Adipose tissue (tissue), 3 donors: ENCODE data around the gene HAND2. TPM values are rescaled to one million over a fixed set of nuclear protein-coding genes. Genes with fewer than 3 reads are reported as not detected.

Experiments used
- H3K27ac ChIP-seq: one replicate; pipeline ENCODE4 v1.5.1; 2013; ENCODE audit warnings: low read depth, low read length
- WGBS, 3 donors: extraction: QIAGEN DNeasy Blood & Tissue Kit; methylation state at CpG; one replicate each; pipeline ENCODE4 v1.1.7; 2013; 5-methylcytosine and 5-hydroxymethylcytosine counted together
- polyA plus RNA-seq, 3 donors: library from polyadenylated mRNA; stranded (reverse); fragments of 200-250 nt; gene quantifications; one replicate each; pipeline ENCODE4 v1.2.3, GENCODE V29; 2013
- donor health status: healthy with polysubstance abuse.
- donor health status: Bipolar disorder and iron deficiency.
- donor health status: healthy.

The HAND2 gene
- polyA plus RNA-seq, 3 donors = 3.5 to 42.7 (median 3.8) TPM

DNA sequence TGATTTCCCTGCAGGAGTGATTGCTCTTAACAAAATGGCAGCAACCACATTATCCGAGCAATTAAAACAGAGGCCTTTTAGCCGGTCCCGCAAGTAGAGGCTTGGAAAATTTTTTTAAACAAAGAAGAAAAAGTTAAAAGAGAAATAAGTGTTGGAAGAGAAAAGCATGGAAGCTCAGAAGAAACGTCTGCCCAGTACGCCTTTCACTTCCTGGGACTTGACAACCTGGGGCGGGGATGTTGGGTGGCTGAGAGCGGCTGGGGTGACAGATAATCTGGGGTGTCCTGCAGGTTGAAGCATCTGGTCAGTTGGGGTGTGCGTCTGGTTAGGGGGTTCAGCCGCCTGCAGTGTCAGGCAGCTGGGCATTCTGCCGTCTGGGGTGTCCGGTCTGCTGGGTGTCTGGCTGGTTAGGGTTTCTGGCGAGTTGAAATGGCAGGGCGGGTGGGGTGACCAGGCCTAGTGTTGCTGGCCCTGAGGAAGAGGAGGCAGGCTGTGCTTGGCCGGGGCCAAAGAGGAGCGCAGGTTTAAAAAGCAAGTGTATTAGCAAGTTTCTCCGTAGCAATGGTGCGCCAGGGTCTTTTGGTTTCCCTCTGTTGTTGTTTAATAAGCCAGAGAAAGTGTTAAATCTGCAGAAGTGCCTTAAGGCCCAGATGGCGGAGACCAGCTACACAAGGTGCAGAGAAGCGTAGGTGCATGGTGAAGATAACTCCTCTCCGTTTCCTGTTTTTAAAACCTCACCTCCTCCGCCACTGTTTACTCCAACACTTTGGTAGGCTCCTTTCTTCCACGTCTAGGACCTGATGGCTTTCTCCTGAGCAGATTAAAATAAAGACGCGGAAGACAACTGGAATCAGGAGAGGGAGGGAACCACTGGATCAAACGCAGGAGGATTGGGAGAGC is 5.6 kb downstream of the HAND2 start:
- no peak overlapping the region for H3K27ac ChIP-seq

DNA sequence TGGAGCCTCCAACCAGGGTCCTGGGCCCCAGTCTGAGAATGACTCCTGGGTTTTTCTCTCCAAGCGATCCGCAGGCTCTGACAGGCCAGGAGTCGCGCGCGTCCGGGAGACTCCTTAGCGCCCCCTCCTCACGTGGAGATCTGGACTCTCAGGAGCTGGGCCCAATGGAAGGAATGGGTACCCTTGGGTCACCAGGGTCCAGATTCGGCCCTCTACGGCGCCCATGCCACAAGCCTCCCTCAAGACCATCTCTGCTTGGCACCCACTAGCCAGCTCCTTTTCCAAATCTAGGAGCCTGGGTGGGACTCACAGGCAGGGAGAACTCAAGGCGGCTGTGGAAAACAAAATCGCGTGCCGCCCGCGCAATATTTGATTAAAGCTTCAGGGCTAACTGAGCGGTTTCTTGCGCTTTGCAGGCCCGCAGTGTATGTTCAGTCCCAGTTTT is 7.1 kb downstream of the HAND2 start:
- WGBS, 3 donors = 12 to 28% (median 15%) methylated on average over 21 of the region's 21 CpGs
- H3K27ac ChIP-seq = peak overlapping the region; percentile 30

More for the DNA sequence above, 5.6 kb downstream of the HAND2 start:
- 38 to 52% (median 44%) methylated on average over 25 of the region's 25 CpGs for WGBS, 3 donors

DNA sequence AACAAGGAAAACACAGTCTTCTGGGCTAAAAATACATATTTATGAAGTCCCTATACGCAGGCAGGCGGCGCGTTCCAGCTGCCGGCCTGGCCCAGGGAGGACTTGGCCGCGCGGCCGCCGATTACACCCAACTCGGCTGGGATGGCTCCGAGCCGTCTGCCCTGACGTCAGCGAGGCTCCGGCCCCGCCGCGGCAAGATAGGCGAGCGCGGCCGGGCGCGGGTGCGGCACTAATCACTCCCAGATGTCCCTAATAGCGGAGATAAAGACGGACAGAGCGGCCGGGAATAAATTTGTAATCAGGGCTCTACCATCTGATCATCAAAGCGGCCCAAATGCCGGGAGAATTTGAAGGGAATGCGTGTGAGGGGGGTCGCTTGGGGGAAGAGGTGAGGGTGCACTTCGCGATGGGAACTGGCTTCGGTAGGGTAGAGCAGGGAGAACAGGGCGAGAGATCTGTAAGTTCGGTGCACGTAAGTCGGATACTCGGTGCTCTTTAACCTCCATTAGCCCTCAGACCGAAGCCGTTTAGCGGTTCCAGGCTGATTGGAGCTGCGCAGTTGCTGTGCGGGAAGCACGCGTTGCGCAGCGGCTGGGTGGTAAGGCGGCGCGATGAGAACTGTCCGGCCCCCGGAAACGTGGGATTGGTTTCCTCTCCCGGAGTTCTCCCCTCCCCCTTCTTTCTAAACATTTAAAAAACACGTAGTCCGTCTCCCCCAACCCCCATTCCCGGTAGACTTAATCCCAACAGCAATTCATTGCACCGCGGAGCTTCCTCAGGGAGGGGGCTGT is 7.7 kb downstream of the HAND2 start:
- peak overlapping the region; percentile 66 for H3K27ac ChIP-seq
- 1% methylated on average over 63 of the region's 63 CpGs for WGBS, 3 donors

DNA sequence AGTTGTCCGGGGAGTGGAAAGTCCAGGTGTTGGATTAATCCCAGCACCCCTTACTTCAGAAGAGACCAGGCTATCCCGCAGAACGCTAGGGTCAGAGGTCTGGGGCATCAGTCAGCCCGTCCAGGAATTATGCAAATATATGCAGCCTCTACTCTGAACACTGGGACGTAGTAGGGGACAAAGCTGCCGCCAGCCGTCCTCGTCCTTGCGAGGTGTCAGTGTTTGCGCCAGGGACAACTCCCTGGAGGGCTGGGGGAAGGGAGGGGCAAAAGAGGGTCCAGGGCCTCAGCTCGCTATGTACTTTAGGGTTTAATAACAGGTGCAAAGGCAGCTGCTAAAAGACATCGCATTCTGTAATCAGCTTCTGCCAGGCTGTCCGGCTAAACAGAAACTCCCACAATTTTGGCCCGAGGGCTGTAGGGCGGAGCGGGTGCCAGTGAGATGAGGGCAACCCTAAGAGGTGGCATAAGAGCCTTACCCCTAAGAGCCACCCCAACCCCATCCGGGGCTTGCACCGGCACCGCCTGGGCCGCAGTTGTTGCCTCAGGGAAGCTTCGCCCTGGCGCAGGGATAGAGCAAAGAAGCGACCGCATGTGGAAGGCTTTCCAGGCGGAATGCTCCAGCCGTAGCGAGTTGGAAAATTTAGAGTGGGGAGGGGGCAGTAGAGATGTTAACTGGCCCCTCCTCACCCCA is 8.4 kb downstream of the HAND2 start:
- no peak overlapping the region for H3K27ac ChIP-seq
- WGBS, 3 donors = 10 to 41% (median 11%) methylated on average over 27 of the region's 27 CpGs

DNA sequence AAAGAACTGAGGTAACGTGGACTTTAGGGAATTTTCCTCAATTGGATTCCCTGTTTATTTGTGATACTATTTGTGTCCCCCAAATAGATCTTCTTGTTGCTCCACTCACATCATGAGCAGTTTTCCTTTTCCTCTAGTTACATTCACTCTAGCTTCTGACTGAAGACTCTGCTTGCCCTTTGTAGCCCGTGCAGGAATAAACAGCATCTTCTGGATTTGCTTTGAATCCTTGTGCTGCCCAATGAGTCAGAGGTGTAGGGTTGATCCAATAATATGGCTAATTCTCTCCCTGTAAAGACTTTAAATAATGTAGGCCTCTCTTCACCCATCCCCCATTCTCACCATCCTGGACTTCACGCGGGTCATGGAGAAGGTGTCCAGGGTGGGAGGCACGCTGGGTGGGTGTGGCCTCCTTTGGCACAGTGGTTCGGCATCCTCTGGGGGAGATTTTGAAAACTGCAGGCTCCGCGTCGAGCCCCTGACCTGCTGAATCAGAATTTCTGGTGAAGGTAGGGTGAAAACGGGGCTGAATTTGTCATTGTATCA is 9.0 kb downstream of the HAND2 start:
- 36 to 67% (median 44%) methylated on average over 10 of the region's 10 CpGs for WGBS, 3 donors
- H3K27ac ChIP-seq = no peak overlapping the region

DNA sequence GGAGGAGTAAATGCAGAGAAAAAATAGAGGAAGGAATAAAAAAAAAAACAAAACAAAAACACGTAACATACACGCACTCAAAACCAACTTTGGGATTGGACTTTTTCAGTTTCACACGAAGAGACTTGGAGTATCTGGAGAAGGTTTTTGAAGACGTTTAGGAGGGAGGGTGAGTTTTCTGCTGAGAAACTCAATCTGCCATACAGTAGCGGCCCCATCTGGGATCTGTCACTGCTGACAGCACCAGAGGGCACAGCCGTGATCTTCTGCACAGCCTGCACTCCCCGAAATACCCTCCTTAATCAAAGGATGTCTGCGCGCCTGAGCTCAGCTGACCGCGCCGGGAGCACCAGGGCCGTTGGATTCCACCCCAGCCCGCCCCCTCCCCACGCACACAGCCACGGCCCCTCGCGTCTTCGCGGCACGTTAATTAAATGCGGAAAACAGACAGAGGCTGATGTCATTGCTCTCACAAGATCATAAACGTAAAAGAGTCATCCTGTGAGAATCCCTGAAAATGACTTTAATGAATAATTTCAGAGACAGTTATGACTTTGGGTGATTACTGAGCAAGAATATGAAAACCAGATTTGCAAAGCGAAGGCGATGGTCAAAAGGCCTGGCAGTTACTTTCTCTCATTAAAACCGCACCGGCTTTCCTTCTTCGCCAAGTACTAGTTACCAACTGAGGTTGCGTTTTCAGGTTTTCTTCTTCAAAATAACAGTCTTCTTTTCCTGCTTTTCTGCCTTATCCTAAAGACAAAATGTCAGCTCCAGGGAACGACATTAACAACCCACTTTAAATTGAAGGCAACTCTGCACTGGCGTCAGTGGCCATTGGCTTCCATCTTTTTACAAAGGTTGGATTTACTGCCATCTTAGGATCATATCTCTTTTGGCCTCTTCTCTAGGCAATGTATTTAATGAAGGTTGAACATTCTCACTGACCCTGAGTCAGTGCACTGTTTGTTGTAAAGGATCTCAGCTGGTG is 10.6 kb downstream of the HAND2 start:
- no peak overlapping the region for H3K27ac ChIP-seq
- 33 to 50% (median 40%) methylated on average over 31 of the region's 31 CpGs for whole genome bisulfite sequencing, 3 donors

DNA sequence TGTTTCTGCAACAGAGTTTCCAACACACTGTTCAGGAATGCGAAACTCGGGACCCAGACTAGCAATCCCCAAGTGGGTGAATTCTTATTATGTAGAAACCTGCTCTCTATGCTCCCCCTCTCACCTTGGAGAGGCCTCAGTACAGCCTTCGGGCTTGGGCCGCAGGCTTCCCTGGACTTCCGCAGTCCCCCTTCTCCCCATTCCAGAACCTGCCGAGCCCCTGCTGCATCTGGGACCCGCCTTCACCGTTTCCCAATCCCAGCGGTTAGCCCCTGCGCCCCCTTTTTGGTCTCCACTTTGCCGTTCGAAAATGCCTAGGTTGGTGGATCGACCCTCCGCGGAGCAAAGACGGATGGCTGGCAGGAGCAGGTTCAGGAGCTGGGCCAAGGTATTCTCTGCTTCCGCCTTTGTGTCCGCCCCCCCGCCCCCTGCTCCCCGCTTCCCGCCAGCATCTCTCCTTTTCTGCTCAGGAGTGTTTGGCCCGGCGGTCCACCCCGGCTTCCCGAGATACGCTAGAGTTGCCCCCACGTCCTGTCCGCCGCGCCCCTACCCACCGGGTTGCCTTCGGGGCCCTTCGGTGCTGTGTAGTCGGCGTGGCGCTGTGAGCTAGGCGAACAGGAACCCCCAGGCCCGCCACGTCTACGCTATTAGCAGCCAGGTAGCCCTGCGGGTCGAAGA is 11.5 kb downstream of the HAND2 start:
- H3K27ac ChIP-seq = no peak overlapping the region
- WGBS, 3 donors = 19 to 28% (median 22%) methylated on average over 42 of the region's 42 CpGs

DNA sequence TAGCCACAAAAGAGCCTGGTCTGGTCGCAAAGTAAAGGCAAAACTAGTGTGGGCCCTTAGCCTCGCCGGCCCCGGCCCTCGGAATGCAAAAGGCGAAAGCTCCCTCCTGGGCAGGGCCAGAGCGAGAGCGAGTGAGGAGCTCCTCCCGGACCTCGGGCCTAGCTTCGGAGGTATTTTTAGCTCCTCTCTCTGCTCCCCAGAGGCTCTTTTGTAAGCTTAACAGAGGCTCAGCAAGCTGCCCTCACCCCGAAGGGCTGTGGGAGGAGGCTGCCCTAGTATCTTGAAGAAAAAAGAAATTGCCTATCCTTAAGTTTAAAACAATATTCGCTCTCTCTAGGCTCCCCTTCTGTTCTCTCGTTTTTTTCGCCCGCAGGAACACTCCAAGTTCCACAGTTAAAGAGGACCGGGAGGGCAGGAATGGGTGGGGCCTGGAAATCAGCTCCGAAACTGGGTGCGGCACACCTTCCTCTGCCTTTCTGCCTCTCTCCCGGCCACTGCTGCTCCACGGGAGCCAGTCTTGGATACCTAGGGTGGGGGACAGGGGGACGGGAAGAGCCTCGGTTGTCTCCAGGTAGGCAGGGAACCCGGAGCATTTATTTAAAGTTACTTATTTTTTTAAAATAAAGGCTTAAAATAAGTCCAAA is 12.1 kb downstream of the HAND2 start:
- no peak overlapping the region for H3K27ac ChIP-seq
- WGBS, 3 donors = 21 to 45% (median 30%) methylated on average over 24 of the region's 24 CpGs

DNA sequence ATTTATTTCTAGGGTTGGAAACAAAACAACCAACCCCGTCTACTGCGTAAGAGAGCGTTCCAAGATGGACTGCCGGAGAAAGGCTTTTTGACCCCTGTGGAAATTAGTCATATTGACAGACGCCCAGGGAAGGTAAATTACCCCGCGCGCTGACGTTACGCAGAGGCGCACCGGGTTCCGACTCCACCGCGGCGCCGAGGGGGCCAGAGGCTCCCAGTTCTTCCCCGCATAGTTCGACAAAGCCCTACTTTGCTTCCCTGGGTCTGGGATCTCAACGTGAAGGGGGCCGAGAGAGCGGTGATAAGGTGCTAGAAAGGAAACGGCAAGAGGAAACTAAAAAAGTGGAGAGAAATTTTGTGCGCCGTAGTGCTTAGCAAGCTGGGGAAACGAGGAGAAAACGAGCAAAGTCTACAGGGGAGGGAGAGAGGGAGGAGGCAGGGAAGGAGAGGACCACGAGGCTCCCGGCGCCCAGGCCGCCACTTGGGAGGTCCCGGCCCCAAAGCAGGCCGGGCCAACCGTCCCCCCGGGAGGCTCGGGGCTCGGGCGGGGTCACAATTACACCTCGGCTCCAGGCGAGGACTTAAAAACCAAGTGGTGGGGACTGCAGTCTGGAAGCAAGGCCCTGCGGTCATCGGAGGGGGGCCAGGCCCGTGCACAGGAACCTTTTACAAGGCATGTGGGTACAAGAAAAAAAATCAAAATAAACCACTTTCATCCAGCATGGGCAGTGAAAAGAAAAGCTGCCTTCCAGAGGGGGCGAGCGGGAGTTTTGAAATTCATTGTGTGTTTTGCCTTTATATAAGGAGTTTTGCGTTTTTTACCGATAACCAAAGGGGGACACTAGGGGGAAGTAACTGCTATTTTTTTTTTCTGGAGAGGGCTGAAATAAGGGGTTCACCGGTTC is 13.2 kb downstream of the HAND2 start:
- WGBS, 3 donors = 11 to 13% (median 13%) methylated on average over 47 to 48 of the region's 48 CpGs
- no peak overlapping the region for H3K27ac ChIP-seq

DNA sequence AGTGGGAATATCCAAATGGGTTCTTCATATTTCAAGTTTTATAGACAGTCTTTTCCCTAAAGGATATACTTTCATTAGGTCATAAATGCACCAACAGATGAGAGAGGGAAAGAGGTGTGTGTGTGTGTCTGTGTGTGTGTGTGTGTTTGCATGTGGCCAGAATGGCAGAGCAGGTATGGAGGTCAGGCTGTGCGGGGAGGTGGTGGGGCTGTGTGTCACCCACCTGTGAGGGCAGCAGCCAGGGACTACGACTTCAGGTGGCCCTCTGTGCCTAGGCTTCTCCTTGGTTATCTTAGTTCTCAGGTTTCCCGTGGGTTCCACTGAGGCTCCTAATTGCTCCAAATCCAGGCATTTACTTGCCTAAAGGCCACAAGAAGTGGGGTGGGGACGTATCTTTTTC is 14.6 kb downstream of the HAND2 start:
- H3K27ac ChIP-seq = no peak overlapping the region
- 64 to 73% (median 67%) methylated on average over 4 of the region's 4 CpGs for WGBS, 3 donors

DNA sequence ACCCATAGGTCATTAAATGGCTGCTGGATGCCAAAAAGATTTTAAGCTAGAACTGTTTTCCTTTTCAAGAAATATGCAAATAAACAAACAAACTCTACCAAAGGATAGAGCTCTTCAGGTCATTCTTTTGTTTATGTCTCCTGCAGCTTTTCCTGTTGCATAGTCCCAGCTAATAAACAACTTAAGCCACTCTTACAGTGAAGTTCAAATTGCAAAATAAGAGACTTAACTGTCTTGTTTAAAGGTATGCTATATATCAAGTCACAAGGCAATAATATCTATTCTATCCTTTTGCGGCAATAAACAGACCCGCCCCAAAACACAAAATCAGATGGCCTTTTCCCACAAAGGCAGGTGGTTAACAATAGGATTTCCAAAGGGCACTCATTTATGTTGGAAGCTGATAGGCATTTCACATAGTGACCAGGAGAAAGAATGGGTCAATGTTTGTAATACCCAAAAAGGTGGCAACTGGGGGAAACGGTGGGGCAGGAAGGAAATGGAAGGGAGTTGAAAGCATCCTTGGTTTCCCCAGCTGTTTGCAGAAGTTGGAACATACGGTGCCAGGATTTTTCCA is 15.3 kb downstream of the HAND2 start:
- H3K27ac ChIP-seq = no peak overlapping the region
- 42 to 48% (median 47%) methylated on average over 4 of the region's 4 CpGs for WGBS, 3 donors

DNA sequence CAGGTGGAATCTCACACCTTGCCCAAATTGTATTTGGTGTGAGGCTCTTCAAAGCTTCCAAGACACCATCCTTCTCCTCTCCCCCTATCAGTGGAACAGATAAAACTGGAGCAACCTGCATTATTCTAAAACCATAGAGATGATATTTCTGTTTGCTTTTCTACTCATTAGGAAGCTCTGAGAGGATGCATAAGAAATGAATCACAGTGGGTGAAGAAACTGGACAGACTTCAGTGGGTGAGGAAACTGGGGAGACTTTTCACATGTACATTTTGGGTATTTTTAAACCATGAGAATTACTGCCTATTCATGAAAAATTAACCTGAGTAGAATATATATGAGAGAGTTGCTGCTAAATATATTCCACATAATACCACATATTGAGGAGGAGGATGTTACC is 16.4 kb downstream of the HAND2 start:
- H3K27ac ChIP-seq = no peak overlapping the region

DNA sequence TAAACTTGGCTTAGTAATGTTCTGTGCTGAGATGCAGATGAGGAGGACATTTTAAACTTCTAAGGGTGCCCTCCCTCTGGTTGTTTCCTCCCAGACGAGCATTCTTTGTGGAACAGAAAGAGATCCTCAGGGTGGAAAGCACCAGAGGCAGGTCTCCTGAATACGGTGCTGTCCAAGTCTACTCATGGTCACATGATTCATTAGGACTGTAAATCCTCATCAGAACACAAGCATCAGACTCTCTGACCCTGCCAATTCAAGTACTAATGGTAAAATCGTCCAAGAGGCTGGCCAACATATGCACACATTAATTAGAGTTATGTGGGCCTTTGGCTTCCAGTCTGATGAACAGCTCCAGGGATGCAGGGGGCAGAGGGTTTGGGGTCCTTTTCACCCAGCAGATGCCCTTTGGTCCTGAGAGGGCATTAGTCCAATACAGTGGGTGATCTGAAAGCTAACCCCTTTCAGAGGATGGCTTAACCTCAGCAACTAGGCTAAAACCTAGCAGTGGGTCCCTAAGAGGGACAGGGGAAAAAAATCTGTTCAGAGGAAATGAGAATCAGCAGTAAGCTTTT is 18.2 kb downstream of the HAND2 start:
- WGBS, 3 donors = 34 to 41% (median 39%) methylated on average over 3 of the region's 3 CpGs
- H3K27ac ChIP-seq = no peak overlapping the region

DNA sequence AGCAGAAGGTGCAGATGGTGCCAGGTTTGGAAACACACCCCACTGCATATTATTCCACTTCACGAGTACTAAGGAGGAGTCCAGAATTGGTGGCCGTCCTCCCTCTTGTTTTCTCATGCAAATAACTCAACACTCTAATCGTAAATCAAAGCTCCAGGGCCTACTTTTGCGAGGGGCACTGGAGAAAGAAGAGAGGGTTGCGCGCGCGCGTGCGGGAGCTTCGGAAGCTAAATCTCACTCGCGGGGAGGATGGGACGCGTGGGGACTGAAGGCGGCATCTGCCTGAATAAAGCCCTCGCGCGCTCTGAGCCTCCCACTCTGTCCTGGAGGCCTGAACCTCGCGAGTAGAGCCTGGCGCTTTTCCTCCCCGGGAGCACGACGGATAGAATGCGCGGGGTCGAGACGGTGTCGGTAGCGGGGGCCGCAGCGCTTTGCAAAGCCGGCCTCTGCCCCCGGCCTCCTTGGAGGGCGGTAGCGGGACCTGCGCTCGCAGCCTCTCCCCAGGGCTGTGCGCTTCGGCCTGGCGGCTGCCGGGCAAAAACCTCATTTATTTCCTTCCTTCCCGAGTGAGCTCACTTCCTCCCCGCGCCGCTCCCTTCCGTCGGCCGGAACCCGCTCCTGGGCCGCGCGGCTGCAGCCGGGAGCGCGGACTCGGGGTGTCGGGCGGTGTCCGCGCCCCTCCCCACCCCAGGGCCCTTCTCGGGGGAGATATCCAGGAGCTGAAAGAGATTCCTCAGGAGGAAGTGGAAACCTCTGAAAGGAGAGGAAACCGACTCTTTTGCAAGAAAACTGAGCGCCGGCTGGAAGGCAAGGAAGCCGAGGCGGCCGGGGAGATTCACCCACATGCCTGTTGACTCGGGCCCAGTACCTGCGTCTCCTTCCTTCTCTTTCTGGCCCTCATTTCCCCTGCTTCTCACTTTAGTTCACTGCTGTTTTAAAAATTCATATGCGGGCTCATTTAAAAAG is 20.7 kb downstream of the HAND2 start:
- WGBS, 3 donors = 6 to 20% (median 6%) methylated on average over 58 to 72 of the region's 72 CpGs
- no peak overlapping the region for H3K27ac ChIP-seq
